Omental fat pad (tissue), 4 donors: ENCODE data around the gene CCDC167. TPM values are rescaled to one million over a fixed set of nuclear protein-coding genes. Genes with fewer than 3 reads are reported as not detected.
A peak's percentile ranks its signal among the peaks of the same experiment; 100 is the strongest.

Source experiments
- ATAC-seq: fragments of 150-250 bp; one replicate; pipeline ENCODE4 v1.9.1; 2016; ENCODE audit warnings: mild to moderate bottlenecking, moderate library complexity; ENCODE audit not compliant: low FRiP score
- DNase-seq: peaks from one replicate; pipeline ENCODE4 v3.0.0-alpha.2; 2019; ENCODE audit warnings: low spot score
- total RNA-seq, 4 donors: library from RNA; depleted of rRNA; stranded (reverse); fragments of >200 nt; gene quantifications; one replicate each; pipeline ENCODE4 v1.1.0, GENCODE V29; 2016
- TF ChIP-seq, protein P1 (sequence below), 3 donors: fragments of 450-650 bp; IDR thresholded peaks; one replicate each; pipeline ENCODE4 v1.5.1; 2016 to 2017; ENCODE audit warnings: antibody characterized with exemption in 3 of 3, mild to moderate bottlenecking in 3 of 3, moderate library complexity in 2 of 3

The CCDC167 gene
- total RNA-seq, 4 donors from 2014 or later = 16.0 to 24.0 (median 20.0) TPM

DNA sequence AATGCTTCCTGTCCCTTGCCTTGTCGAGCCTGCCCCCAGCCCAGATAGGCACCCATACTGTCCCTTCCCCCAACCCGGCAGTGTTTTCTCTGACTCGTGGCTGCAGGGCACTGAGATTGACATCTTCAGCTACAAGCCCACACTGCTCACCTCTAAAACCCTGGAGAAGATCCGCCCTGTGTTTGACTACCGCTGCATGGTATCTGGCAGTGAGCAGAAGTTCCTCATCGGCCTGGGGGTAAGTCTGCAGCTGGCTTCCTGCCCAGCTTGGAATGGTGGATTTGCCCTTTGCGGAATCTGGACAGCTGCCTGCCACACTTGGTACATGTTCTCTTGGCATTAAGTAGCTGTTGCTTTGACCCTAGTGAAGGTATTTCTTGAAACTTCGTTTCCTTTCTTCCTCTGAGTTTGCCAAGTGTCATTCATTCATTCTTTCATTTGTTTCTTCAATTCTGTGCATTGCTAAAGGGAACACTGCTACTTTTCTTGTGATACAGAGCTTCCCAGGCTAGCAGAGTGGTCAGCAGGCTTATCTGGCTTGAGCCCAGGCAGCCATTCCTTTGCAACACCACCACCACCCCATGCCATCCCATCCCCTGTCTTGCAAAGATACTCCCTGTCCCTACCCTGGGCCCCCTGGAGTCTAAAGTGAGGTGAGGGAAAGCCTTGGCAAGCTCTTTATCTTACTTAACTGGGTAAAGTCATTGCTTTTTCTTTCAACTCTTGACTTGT lies 26.2 kb downstream of the CCDC167 start:
- peak; percentile 87 for ATAC-seq
- TF ChIP-seq, protein P1, sequence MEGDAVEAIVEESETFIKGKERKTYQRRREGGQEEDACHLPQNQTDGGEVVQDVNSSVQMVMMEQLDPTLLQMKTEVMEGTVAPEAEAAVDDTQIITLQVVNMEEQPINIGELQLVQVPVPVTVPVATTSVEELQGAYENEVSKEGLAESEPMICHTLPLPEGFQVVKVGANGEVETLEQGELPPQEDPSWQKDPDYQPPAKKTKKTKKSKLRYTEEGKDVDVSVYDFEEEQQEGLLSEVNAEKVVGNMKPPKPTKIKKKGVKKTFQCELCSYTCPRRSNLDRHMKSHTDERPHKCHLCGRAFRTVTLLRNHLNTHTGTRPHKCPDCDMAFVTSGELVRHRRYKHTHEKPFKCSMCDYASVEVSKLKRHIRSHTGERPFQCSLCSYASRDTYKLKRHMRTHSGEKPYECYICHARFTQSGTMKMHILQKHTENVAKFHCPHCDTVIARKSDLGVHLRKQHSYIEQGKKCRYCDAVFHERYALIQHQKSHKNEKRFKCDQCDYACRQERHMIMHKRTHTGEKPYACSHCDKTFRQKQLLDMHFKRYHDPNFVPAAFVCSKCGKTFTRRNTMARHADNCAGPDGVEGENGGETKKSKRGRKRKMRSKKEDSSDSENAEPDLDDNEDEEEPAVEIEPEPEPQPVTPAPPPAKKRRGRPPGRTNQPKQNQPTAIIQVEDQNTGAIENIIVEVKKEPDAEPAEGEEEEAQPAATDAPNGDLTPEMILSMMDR (IDR thresholded peaks at IDR 0.05) = no peak
- no peak for DNase-seq

DNA sequence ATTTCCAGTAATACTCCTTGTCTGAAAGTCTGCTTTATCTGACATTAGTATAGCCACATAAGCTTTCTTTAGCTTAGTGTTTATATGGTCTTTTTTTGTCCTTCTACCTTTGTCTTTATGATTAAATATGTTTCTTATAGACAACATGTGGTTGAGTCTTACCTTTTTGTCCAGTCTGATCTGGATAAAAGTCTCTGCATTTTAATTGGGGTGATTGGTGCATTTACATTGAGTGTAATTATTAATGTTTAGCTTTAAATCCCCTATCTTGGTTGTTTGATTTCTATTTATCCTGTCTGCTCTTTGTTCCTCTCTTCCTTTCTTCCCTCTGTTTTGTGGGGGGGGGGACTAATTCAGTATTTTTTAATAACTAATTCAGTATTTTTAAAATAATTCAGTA lies 32.0 kb downstream of the CCDC167 start:
- ATAC-seq (no peak), DNase-seq (no peak)
- TF ChIP-seq, protein P1 (IDR thresholded peaks at IDR 0.05) = no peak

DNA sequence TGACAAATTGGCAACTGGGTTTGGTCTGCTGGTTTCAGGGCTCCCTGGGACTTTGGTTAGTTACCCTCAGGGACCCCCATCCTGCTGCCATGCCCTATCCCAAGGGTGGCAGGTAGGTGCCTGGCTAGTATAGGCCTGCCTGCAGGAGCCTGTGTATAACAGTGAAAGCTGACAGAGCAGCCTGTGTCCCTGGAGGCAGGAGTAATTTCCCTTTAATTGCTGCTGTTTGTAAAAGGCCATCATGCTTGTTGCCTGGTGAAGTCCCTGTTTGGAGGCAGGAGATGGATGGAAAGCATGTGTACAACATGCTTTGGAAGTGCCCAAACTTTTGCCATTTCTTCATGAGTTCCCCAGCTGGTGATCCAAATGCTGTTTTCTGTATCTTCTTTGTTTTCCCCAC lies 36.6 kb downstream of the CCDC167 start:
- TF ChIP-seq, protein P1 (IDR thresholded peaks at IDR 0.05) = no peak
- DNase-seq = no peak
- no peak for ATAC-seq

- TF ChIP-seq, protein P1 (IDR thresholded peaks at IDR 0.05) = no peak
- DNase-seq = no peak
- no peak for ATAC-seq
Observed at GRCh38 chr6:37460805-37461204, 38.9 kb downstream of the CCDC167 start.

DNA sequence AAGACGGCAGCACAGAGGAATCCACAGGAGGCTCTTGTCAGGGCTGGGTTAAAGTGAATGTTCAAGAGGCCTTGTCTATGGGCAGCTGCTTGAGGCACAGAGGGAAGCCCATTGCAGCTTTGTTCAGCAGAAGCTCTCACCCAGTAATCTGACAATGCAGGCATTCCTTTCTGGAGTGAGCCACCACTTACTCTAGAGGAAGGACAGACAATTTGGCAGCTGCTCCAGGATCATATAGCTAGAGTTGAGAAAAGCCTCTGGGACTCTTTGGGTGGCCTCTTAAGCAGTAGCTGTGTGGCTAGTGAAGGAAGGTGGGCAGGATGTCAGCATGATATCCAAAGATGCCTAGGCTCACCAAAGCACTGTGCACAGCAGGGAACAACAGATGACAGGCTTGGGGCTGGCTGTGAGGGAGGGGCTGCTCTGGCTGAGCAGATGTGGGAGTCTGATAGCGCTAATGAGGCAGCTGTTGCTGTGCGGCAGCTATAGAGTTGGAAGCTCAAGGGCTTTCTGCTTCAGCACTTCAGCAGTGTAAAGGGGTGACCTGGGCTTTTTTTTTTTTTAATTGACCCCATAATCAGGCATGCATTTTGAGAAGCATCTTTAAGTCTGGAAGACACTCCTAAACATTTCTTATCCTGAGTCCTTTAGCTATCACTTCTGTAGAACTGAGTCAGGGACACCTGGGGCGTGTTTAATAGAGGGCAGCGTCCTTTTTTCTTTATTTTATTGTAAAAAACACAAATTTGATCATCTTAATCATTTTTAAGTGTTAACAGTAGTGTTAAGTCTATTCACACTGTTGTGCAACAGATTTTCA lies 39.5 kb downstream of the CCDC167 start:
- ATAC-seq (no peak), DNase-seq (no peak)
- TF ChIP-seq, protein P1 (IDR thresholded peaks at IDR 0.05) = no peak

DNA sequence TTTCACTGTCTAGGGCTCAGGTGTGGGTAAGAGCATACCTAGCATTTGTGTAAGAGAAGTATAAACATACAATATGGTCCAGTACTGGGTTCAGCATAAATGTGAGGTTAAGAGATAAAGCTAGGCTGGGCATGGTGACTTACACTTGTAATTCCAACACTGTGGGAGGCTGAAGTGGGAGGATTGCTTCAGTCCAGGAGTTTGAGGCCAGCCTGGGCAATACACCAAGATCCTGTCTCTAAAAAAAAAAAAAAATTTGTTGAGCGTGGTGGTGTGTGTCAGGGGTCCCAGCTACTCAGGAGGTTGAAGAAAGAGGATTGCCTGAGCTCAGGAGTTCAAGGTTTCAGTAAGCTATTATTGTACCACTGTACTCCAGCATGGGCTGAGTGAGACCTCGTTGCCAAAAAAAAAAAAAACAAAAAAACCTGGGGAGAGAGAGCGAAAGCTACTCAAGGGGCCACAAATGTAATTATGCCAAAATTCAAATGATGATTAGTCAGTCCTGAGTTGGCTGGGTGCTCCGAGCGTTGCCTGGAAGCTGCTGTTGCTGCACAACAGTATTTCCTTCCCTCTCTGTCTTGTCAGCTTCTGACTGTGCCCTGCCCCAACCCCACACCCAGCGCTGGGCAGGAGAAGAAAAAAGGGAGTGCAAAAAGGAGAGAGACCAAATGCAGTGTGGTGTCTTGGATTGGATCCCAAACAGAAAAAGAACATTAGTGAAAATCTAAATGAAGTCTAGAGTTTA lies 42.7 kb downstream of the CCDC167 start:
- TF ChIP-seq, protein P1 (IDR thresholded peaks at IDR 0.05) = no peak
- no peak for DNase-seq
- ATAC-seq = peak; percentile 95
